HepG2 (cell line): ENCODE results near the gene CES3. TPM values are rescaled to one million over a fixed set of nuclear protein-coding genes. Genes with fewer than 3 reads are reported as not detected.
A peak's percentile ranks its signal among the peaks of the same experiment; 100 is the strongest.

Experiments
- AFF4 ChIP-seq: sonication (generic); formaldehyde crosslinking; IDR thresholded peaks from 2 replicates; pipeline ENCODE4 v1.4.0; 2020; ENCODE audit warnings: missing genetic modification reagents
- BCL6 ChIP-seq: IDR thresholded peaks from 2 replicates; pipeline ENCODE4 v1.6.1; 2016; ENCODE audit warnings: missing genetic modification reagents, missing compliant biosample characterization
- DDIT3 ChIP-seq: sonication (generic); formaldehyde crosslinking; IDR thresholded peaks from 2 replicates; pipeline ENCODE4 v1.4.0; 2020; ENCODE audit warnings: mild to moderate bottlenecking, missing genetic modification reagents
- EEA1 ChIP-seq: sonication (generic); formaldehyde crosslinking; IDR thresholded peaks from 2 replicates; pipeline ENCODE4 v1.5.1; 2020; ENCODE audit warnings: mild to moderate bottlenecking, missing genetic modification reagents, borderline replicate concordance
- FLYWCH1 ChIP-seq: sonication (generic); formaldehyde crosslinking; IDR thresholded peaks from 2 replicates; pipeline ENCODE4 v1.8.1; 2023; ENCODE audit warnings: mild to moderate bottlenecking, missing genetic modification reagents
- FOXO4 ChIP-seq: sonication (generic); formaldehyde crosslinking; conservative IDR thresholded peaks from 2 replicates; pipeline ENCODE4 v1.8.1; 2023; ENCODE audit warnings: missing genetic modification reagents
- FOXP1 ChIP-seq, 2 experiments: fragments of 450-650 bp in 1 of 2; IDR thresholded peaks; 2 replicates each; pipeline ENCODE4 v1.6.1; 2017 to 2018; ENCODE audit warnings: antibody characterized with exemption in 1 of 2
- IRF2 ChIP-seq: IDR thresholded peaks from 2 replicates; pipeline ENCODE4 v1.6.1; 2018; ENCODE audit warnings: missing genetic modification reagents, missing compliant biosample characterization
- JUND ChIP-seq: sonication (generic); formaldehyde crosslinking; IDR thresholded peaks from 2 replicates; pipeline ENCODE4 v1.8.0; 2022; ENCODE audit warnings: mild to moderate bottlenecking, missing genetic modification reagents
- MNT ChIP-seq: fragments of 450-650 bp; IDR thresholded peaks from 2 replicates; pipeline ENCODE4 v1.6.1; 2016
- REST ChIP-seq, 2 experiments: IDR thresholded peaks; 2 replicates each; pipeline ENCODE4 v1.6.1; 2011 to 2012; ENCODE audit warnings: low read length in 2 of 2, borderline replicate concordance in 1 of 2, low read depth in 1 of 2, mild to moderate bottlenecking in 1 of 2, moderate library complexity in 1 of 2
- SMC3 ChIP-seq: IDR thresholded peaks from 2 replicates; pipeline ENCODE4 v1.6.1; 2011; ENCODE audit warnings: low read length, improper control_type of control experiment
- SRSF4 ChIP-seq: fragments of 200-400 bp; formaldehyde crosslinking; IDR thresholded peaks from one replicate; pipeline ENCODE4 v1.6.1; 2018; ENCODE audit warnings: mild to moderate bottlenecking, low read depth, low read length, moderate library complexity; ENCODE audit not compliant: poor library complexity, severe bottlenecking
- TEAD2 ChIP-seq: sonication (generic); formaldehyde crosslinking; IDR thresholded peaks from 2 replicates; pipeline ENCODE4 v1.9.0; 2021; ENCODE audit warnings: missing genetic modification reagents
- ZBTB26 ChIP-seq: IDR thresholded peaks from 2 replicates; pipeline ENCODE4 v1.6.1; 2016; ENCODE audit warnings: missing compliant biosample characterization, missing genetic modification reagents, borderline replicate concordance
- ZBTB38 ChIP-seq: sonication (generic); formaldehyde crosslinking; IDR thresholded peaks from 2 replicates; pipeline ENCODE4 v1.5.1; 2020; ENCODE audit warnings: mild to moderate bottlenecking, missing genetic modification reagents
- polyA plus RNA-seq, 8 experiments: library from polyadenylated mRNA; depleted of rRNA in 3 of 8; stranded (reverse) in 7 of 8; unstranded in 1 of 8; fragments of >200 nt; fragmentation: Illumina TruSeq in 4 of 8; extraction: Trizol in 4 of 8; gene quantifications; 2 replicates each; pipeline versions ENCODE4 v1.2.1 to v1.2.3, GENCODE V29; 2011 to 2016; ENCODE audit warnings: low read depth in 4 of 8, missing spikeins in 1 of 8, mixed read lengths in 1 of 8; ENCODE audit not compliant: insufficient read depth in 1 of 8
- total RNA-seq, 5 experiments: library from RNA; depleted of rRNA; stranded (reverse); fragments of >200 nt; fragmentation: Illumina TruSeq; extraction: Trizol; gene quantifications; 2 replicates each; pipeline ENCODE4 v1.2.3, GENCODE V29; 2016; ENCODE audit warnings: low read depth in 1 of 5

The CES3 gene
- total and polyA plus RNA-seq, 2 of the 13 experiments (the other 11 are each of a cell fraction or from before 2014, with no cell fraction given), result 6.6 to 17.4 TPM

GRCh38 chr16:66977341-66978113, 16.5 kb downstream of the CES3 start (continued):
- TF ChIP-seq AFF4 (CRISPR knock-in tag) (no peak), JUND (CRISPR knock-in tag) (no peak), BCL6 (CRISPR knock-in tag) (peak; percentile 42; the same call in 1 of the 2 replicates), TEAD2 (CRISPR knock-in tag) (no peak), SMC3 (peak; percentile 97), MNT (no peak), DDIT3 (CRISPR knock-in tag) (no peak), ZBTB38 (CRISPR knock-in tag) (peak; percentile 77; the same call in 1 of the 2 replicates), FOXP1 (IDR thresholded peaks at IDR 0.05) (no peak), FOXP1 (CRISPR knock-in tag; IDR thresholded peaks at IDR 0.05) (no peak), FOXO4 (CRISPR knock-in tag) (no peak), IRF2 (CRISPR knock-in tag) (peak; percentile 91), REST (IDR thresholded peaks at IDR 0.05; ENCODE audit: borderline replicate concordance in 1 of 2, low read depth in 1 of 2, low read length in 2 of 2) (peak in 1 of 2 experiments; percentile 44; a peak in 2 of 4 replicates), ZBTB26 (CRISPR knock-in tag) (0 out of 2 replicates have a peak, but pooled peaks have one; percentile 29), FLYWCH1 (CRISPR knock-in tag) (no peak), EEA1 (CRISPR knock-in tag) (no peak), SRSF4 (no peak)
